HG03064 (cell line): ENCODE measurements around the gene RSL1D1.
A peak's percentile ranks its signal among the peaks of the same experiment; 100 is the strongest.

ENCODE experiments used
- ATAC-seq: cut with Tn5 transposase; IDR thresholded peaks from one replicate; pipeline ENCODE4 v1.9.1; 2021; ENCODE audit warnings: low read depth; ENCODE audit not compliant: unreplicated experiment

The RSL1D1 gene

DNA sequence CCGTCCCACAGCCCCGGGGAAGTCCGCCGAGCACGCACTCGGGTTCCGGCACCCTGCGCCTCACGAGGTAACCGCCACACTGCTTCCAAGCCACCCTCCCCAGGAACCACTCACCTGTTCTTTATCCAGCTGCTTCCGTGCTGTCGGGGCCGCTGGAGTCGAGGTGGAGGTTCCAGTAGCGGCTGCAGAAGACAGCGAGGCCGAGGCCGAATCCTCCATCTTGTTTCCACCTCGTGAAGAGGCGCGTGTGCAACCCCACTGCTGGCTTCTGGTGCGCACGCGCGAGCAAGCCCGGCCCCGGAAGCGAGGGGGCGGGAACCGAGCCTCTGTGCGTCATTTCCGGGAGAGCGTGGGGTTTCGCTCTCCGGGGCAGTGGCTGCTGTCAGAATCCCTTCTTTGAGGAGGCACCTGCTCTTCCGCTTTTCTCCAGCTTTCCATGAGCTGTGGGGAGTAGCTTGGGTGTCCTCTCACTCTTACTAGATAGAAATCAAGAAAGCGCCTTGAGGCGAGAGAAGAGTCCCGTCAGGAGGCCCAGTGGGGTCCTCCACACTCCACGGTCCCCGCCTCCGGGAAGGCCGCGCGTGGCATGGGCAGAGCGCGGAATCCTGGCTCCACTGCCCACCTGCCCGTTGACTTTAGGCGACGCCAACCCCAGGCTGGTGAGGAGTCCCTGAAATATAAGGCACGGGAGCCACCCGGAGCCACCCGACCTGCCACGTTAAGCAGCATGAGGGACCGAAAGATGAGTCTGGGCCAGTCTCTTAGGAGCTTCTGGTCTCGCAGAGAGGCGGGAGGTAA, at the start of gene RSL1D1:
Gene RSL1D1, minus strand, starts transcription at position 249 of the 798 bp plus-strand sequence. Its CDS starts 30 bp downstream, at position 219.
- ATAC-seq: peak; percentile 72

GRCh38 chr16:11901091-11901490, 49.7 kb upstream of the RSL1D1 start:
- ATAC-seq: no peak

DNA sequence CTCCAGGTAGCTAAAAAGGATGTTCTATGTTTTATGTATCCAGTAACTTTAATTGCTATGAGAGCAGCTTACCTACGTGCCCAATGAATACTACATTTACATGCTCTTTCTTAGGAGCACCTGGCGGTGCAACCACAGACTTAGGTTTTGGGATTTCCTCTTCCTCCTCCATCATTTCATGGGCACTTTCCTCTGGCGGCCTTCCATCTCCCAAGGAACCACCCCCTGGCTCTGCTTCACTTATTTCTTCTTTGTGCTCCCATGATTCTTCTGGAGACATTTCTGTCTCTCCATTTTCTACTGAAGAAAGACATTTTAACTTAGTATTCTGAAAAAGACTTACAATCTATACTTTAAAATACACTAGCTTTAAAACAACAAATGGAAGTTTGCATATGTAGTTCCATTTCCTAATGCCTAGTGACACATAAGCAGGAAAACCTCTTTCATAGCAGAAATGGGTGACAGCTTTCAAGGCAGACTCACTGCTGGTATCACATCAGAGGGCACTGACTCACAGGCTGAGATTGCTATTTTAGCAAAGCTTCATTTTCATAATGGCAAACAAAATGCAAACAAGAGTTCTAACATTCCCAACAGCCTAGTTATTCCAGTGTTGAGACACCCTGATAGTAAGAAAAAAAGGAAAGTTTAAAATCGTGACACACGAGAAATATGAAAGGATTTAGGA, 45.3 kb upstream of the RSL1D1 start:
- no peak for ATAC-seq

DNA sequence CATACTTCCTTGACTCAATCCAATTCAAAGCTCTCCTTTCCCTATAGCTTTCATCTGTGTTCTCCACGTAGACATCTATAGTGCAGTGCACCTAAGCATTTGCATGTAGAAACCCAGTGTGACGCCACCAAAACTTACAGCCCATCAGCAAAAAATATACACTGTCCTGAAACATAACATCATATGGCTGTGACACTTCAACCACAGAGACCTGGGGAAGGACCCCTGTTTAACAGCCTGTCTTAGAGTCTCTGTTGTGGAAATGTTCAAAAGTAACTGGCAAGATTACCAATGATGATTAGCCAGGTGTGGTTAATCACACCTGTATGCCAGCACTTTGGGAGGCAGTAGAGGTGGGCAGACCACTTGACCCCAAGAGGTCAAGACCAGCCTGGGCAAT, 42.2 kb upstream of the RSL1D1 start:
- ATAC-seq: no peak

DNA sequence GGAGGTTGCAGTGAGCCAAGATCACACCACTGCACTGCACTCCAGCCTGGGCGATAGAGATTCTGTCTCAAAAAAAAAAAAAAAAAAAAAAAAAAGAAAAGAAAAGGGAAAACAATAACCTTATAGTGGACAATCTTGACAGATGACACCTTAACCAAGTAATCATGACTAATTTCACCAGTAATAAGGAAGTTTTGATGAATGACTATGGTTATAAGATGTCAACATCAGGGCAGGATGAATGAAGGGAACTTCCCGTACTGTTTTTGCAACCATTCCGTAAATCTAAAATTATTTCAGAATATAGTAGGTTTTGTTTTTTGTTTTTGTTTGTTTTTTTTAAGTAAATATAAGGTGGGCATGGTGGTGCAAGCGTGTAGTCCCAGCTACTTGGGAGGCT, 41.4 kb upstream of the RSL1D1 start:
- no peak for ATAC-seq

GRCh38 chr16:11890231-11890965, 39.1 kb upstream of the RSL1D1 start:
- ATAC-seq: no peak

DNA sequence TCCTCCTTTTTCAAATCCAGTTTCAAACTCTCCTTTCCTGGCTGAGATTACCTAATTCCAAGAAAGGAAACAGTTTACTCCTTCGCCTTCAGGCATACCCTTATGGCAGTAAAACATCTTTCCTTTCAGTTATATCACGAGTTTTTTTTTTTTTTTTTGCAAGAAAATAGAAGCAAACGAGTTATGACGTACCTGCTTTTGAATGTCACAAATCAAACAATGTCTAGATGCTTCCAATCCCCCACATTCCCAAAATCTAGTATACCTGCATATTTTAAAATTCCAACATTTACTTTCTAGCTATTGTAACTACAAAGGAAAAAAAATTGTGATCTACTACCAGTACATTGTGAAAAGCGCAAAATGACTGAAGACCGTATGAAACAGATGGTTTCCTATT, 35.5 kb upstream of the RSL1D1 start:
- ATAC-seq: no peak

DNA sequence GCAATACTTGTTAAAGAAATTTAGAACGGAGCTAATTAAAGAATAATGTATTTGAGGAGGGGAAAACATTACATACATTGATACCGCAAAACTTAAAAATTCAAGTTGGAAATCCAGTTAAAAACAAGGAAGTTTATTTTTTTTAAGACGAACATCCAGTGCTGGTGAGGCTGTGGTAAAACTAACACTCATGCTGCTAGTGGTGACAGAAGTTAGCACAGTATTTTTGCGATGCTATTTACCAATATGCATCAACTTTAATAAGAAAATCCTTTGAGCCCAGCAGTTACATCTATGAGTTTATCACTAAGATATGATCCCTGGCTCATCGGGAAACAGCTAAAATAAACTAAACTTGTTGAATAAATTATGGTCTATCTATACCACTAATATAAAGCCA, 32.7 kb upstream of the RSL1D1 start:
- no peak for ATAC-seq

DNA sequence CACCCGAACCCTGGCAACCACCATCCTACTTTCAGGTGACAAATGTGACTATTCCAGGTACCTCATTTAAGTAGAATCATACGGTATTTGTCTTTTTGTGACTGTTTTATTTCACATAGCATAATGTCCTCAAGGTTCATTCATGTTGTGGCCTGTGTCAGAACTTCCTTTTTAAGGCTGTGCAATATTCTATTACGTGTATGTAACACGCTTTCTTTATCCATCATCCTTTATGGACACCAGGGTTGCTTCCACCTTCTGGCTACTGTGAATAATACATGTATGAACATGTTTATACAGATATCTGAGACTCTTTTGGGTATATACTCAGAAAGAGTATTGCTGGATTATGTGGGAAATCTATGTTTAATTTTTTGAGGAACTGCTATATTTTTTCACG, 28.7 kb upstream of the RSL1D1 start:
- no peak for ATAC-seq

GRCh38 chr16:11877374-11877773, 26.0 kb upstream of the RSL1D1 start:
- no peak for ATAC-seq

DNA sequence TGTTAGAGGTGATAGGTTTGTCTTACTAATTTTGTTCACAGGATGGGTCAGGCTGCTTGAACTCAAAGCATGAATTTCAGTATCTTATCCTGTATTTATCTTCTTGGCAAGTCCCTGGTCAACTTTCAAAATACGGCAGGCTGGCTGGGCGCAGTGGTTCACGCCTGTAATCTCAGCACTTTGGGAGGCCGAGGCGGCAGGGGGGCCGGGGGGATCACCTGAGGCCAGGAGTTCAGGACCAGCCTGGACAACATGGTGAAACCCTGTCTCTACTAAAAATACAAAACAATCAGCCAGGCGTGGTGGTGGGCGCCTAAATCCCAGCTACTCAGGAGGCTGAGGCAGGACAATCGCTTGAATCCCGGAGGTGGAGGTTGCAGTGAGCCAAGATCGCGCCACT, 25.0 kb upstream of the RSL1D1 start:
- no peak for ATAC-seq

DNA sequence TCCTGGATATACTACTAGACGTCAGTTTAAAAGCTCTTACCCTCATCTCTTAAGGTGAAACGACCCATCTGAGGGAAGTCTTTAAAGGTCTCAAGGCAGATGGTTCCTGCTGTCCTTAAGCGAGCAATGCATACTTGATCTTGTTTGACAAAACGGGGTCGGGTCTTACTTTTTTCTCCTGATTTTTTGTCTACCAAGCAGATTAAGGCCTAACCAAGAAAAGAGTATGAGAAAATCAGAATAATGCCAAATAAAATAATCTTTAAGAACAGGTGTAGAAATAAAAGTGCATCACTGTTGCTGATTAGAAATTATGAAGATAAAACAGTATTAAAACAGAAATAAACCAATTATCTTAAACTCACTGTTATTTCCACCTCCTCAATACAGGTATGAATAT, 24.4 kb upstream of the RSL1D1 start:
- ATAC-seq: no peak

GRCh38 chr16:11871193-11871592, 19.9 kb upstream of the RSL1D1 start:
- ATAC-seq: no peak

DNA sequence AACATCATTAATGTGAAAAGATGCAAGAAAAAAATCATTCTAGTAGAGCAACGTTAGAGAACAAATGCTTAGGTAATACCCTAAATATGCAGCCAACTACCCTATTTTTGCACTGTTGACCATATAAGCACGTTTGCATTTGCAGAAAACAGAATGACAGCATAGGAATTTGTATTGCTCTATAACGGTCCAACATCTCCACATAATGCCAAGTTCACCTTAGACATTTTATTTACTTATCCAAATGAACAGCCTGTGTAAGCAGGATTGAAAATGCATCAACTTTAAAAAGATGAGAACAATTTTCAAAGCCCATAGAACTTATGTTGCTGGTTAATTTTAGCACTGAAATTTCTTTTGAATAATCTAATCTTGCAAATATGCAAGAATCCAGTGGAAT, 19.1 kb upstream of the RSL1D1 start:
- no peak for ATAC-seq

DNA sequence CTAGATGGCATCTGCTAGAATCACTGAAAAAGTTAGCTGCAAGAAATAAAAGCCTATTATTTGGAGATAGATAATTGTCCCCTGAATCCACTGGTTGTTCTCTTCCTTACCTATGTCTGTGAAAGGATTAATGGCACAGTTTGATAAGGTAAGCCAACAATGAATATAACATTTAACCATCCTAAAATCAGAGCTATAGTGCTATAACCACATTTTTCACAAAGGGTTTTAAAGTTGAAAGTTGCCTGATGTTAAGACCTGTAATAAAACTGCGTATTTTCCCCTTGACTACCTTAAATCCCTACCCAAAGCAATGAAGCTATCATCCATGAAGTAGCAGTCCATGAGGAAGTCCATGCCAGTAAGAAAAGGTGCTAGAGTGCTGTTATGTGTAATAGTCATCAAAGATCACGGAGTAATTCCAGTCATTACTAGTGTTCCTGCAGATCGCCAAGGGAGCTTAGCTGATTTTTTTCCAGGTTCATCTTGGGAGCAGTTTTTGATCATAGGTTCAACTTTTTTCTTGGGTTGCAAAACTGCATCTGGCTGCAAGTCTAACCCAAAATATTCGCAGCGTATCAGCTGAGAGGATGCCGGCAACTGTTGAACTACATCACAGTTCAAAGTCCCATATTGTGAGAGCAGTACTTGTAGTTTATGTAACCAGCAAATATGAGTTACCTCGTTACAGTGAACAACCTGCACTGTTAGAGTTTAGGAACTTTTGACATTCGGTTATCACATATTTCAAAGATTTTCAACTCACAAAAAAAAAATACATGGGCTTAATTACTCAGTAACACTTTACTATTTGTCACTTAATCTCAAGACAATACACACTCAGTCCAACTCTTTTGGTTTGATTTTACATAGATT, 18.2 kb upstream of the RSL1D1 start:
- no peak for ATAC-seq

GRCh38 chr16:11868412-11868980, 17.2 kb upstream of the RSL1D1 start:
- ATAC-seq: no peak

DNA sequence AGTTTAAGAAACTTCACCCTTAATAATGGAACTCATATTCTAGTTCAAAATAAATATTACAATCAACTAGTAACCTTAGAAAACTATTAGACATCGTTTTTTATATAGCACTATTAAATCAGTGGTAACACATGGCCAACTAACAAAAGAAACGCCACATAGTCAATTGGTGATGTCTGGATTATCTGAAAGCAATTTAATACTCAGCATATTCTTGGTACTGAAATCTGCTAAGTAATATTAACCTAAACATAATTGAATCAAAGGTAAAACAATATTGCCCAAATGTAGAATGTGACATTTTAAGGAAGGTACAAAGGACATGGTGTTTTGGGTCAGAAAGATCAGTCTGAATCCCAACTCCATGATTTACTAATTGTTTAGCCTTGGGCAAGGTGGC, 11.1 kb upstream of the RSL1D1 start:
- no peak for ATAC-seq

- no peak for ATAC-seq
Measured at GRCh38 chr16:11857161-11857560, 5.8 kb upstream of the RSL1D1 start.

- no peak for ATAC-seq
Measured at GRCh38 chr16:11852092-11852809, 909 bp upstream of the RSL1D1 start.

- ATAC-seq: no peak
Measured at GRCh38 chr16:11848842-11849241, 2.5 kb downstream of the RSL1D1 start.
